Loucy (cell line): ENCODE results near the gene DUSP11.

Experiments
- H2AFZ ChIP-seq: fragments of 200-600 bp; sonication (generic); 2 replicates; pipeline ENCODE4 v1.6.0; 2016; ENCODE audit warnings: antibody characterized with exemption, mild to moderate bottlenecking, low read length, moderate library complexity
- H3F3A ChIP-seq: fragments of 200-600 bp; 2 replicates; pipeline ENCODE4 v1.6.0; 2016; ENCODE audit warnings: antibody characterized with exemption, low read depth, mild to moderate bottlenecking
- H3K27me3 ChIP-seq: fragments of 200-600 bp; sonication (generic); 2 replicates; pipeline ENCODE4 v1.6.1; 2014; ENCODE audit warnings: low read length, mild to moderate bottlenecking; ENCODE audit not compliant: insufficient read depth, poor library complexity, severe bottlenecking
- H3K36me3 ChIP-seq: fragments of 200-600 bp; sonication (generic); 2 replicates; pipeline ENCODE4 v1.6.1; 2016; ENCODE audit warnings: low read length; ENCODE audit not compliant: insufficient read depth
- H3K4me1 ChIP-seq: fragments of 200-600 bp; sonication (generic); 2 replicates; pipeline ENCODE4 v1.5.1; 2014; ENCODE audit warnings: low read length, mild to moderate bottlenecking; ENCODE audit not compliant: insufficient read depth, poor library complexity, severe bottlenecking
- H3K4me2 ChIP-seq: fragments of 200-600 bp; sonication (generic); 2 replicates; pipeline ENCODE4 v1.6.0; 2014; ENCODE audit warnings: antibody characterized with exemption, low read length, low read depth, mild to moderate bottlenecking; ENCODE audit not compliant: poor library complexity, severe bottlenecking
- H3K4me3 ChIP-seq: fragments of 200-600 bp; sonication (generic); 2 replicates; pipeline ENCODE4 v1.5.1; 2014; ENCODE audit warnings: low read length, mild to moderate bottlenecking, mixed read lengths; ENCODE audit not compliant: poor library complexity, severe bottlenecking
- H3K79me2 ChIP-seq: fragments of 200-600 bp; sonication (generic); 2 replicates; pipeline ENCODE4 v1.6.1; 2014; ENCODE audit warnings: low read length; ENCODE audit not compliant: insufficient read depth
- H3K9ac ChIP-seq: fragments of 200-600 bp; sonication (generic); 2 replicates; pipeline ENCODE4 v1.6.0; 2014; ENCODE audit warnings: mild to moderate bottlenecking, low read depth, low read length, moderate library complexity; ENCODE audit not compliant: poor library complexity, severe bottlenecking
- H3K9me2 ChIP-seq: fragments of 200-600 bp; sonication (generic); replicated peaks from 2 replicates; pipeline ENCODE4 v1.6.1; 2016; ENCODE audit warnings: low read depth, low read length, mixed read lengths
- H3K9me3 ChIP-seq: fragments of 200-600 bp; sonication (generic); 2 replicates; pipeline ENCODE4 v1.6.1; 2014; ENCODE audit warnings: mild to moderate bottlenecking, antibody characterized with exemption, low read length, low read depth; ENCODE audit not compliant: insufficient read depth
- H4K20me1 ChIP-seq: fragments of 200-600 bp; sonication (generic); 2 replicates; pipeline ENCODE4 v1.6.0; 2014; ENCODE audit warnings: antibody characterized with exemption, low read length, mild to moderate bottlenecking; ENCODE audit not compliant: insufficient read depth, poor library complexity, severe bottlenecking
- CTCF ChIP-seq: fragments of 200-600 bp; sonication (generic); conservative IDR thresholded peaks from 2 replicates; pipeline ENCODE4 v1.5.1; 2014; ENCODE audit warnings: mild to moderate bottlenecking, antibody characterized with exemption, low read length
- EZH2phosphoT487 ChIP-seq: fragments of 200-600 bp; IDR thresholded peaks from 2 replicates; pipeline ENCODE4 v1.6.1; 2018; ENCODE audit warnings: antibody characterized with exemption, mild to moderate bottlenecking, moderate library complexity, borderline replicate concordance

DUSP11 gene

GRCh38 chr2:73779467-73780236 is at the start of gene DUSP11:
TSS of gene DUSP11 (minus strand) at chr2:73780103. CDS start at chr2:73779974, 129 bp downstream.
- Histone ChIP-seq H3K9me3 (no peaks in the 10 kb centered on the region), H3K9me2 (no peaks in the 10 kb centered on the region), H3K4me1 (peaks cover 13% of the 10 kb centered on the region), H2AFZ (peak within 1 kb of the TSS; percentile 95), H3K79me2 (peaks cover 40% of the 10 kb centered on the region), H3K9ac (peak within 1 kb of the TSS; percentile 82), H3F3A (no peaks in the 10 kb centered on the region), H3K4me2 (peak within 1 kb of the TSS; percentile 74), H3K4me3 (peak within 1 kb of the TSS; percentile 90), H3K27me3 (no peaks in the 10 kb centered on the region), H3K36me3 (peaks cover 4% of the 10 kb centered on the region; the same call in 1 of the 2 replicates), H4K20me1 (peaks cover 8% of the 10 kb centered on the region)
- TF ChIP-seq EZH2phosphoT487, result no peak
- peak; percentile 85; the same call in 1 of the 2 replicates for TF ChIP-seq CTCF

- Histone ChIP-seq H3F3A (peaks cover 6% of the 10 kb centered on the region; the same call in 1 of the 2 replicates), H3K36me3 (peaks cover 9% of the 10 kb centered on the region), H3K4me3 (peak within 1 kb of the TSS; percentile 77), H3K4me2 (peak within 1 kb of the TSS; percentile 95), H2AFZ (peak within 1 kb of the TSS; percentile 88), H3K4me1 (peaks cover 50% of the 10 kb centered on the region), H3K27me3 (no peaks in the 10 kb centered on the region), H4K20me1 (peaks cover 6% of the 10 kb centered on the region), H3K79me2 (peaks cover 51% of the 10 kb centered on the region), H3K9me2 (no peaks in the 10 kb centered on the region), H3K9me3 (no peaks in the 10 kb centered on the region), H3K9ac (peak within 1 kb of the TSS; percentile 85)
- TF ChIP-seq EZH2phosphoT487 (no peak), CTCF (no peak)
Measured at GRCh38 chr2:73828818-73829570, 49.1 kb upstream of the DUSP11 start, which contains the start of gene STAMBP. TSS of gene STAMBP (plus strand) at chr2:73828961. CDS start at chr2:73830857, 1,896 bp downstream.

GRCh38 chr2:73828389-73828817 is 48.5 kb upstream of the DUSP11 start:
- peaks cover 47% of the 10 kb centered on the region for H3K79me2 ChIP-seq
- H4K20me1 ChIP-seq, result peaks cover 6% of the 10 kb centered on the region
- peak overlapping the region; percentile 77 for H3K4me3 ChIP-seq
- H3F3A ChIP-seq, result peaks cover 6% of the 10 kb centered on the region; the same call in 1 of the 2 replicates
- no peaks in the 10 kb centered on the region for H3K9me2 ChIP-seq
- TF ChIP-seq EZH2phosphoT487, result no peak
- TF ChIP-seq CTCF, result no peak
- H2AFZ ChIP-seq, result peak overlapping the region; percentile 88
- no peaks in the 10 kb centered on the region for H3K27me3 ChIP-seq
- H3K9ac ChIP-seq, result peak overlapping the region; percentile 85
- peaks cover 46% of the 10 kb centered on the region for H3K4me1 ChIP-seq
- no peaks in the 10 kb centered on the region for H3K9me3 ChIP-seq
- H3K4me2 ChIP-seq, result peak overlapping the region; percentile 95
- H3K36me3 ChIP-seq, result peaks cover 5% of the 10 kb centered on the region
